ENCODE results near the gene SLC45A3.
A peak's percentile ranks its signal among the peaks of the same experiment; 100 is the strongest.
"Not testable (repeated sequence)": the region's sequence is repeated elsewhere in the genome, so short reads cannot be mapped to it uniquely, and the experiment has no call there.

Gene SLC45A3

GRCh38 chr1:205636138-205636530, 44.2 kb downstream of the SLC45A3 start:
- not testable (repeated sequence) for DNase-seq (ENCODE audit: low read depth in 2 of 2)

GRCh38 chr1:205633421-205633976, 46.8 kb downstream of the SLC45A3 start:
- no peak for DNase-seq (ENCODE audit: low read depth in 2 of 2)

- no peak for DNase-seq (ENCODE audit: low read depth in 2 of 2)
These were observed 47.6 kb downstream of the SLC45A3 start for GRCh38 chr1:205632669-205633169.

- DNase-seq (ENCODE audit: low read depth in 2 of 2): peak; percentile 99
These were observed 48.3 kb downstream of the SLC45A3 start, which contains the start of gene ELK4 for GRCh38 chr1:205631768-205632668. ELK4 (minus strand) TSS chr1:205632011; CDS start chr1:205623882, 8,129 bp downstream.

GRCh38 chr1:205631010-205631767, 49.1 kb downstream of the SLC45A3 start:
- DNase-seq (ENCODE audit: low read depth in 2 of 2): peak; percentile 44 to 52

GRCh38 chr1:205630651-205631009, 49.7 kb downstream of the SLC45A3 start:
- DNase-seq (ENCODE audit: low read depth in 2 of 2): no peak

- no peak for DNase-seq (ENCODE audit: low read depth in 2 of 2)
These were observed 50.1 kb downstream of the SLC45A3 start for GRCh38 chr1:205630241-205630640.

GRCh38 chr1:205629751-205630150, 50.6 kb downstream of the SLC45A3 start:
- no peak for DNase-seq (ENCODE audit: low read depth in 2 of 2)

GRCh38 chr1:205627956-205628355, 52.4 kb downstream of the SLC45A3 start:
- DNase-seq (ENCODE audit: low read depth in 2 of 2): no peak

- DNase-seq (ENCODE audit: low read depth in 2 of 2): no peak
These were observed 54.1 kb downstream of the SLC45A3 start for GRCh38 chr1:205626216-205626615.

GRCh38 chr1:205623646-205624045, 56.7 kb downstream of the SLC45A3 start:
- no peak for DNase-seq (ENCODE audit: low read depth in 2 of 2)

GRCh38 chr1:205620269-205620668, 60.0 kb downstream of the SLC45A3 start:
- no peak for DNase-seq (ENCODE audit: low read depth in 2 of 2)

- no peak for DNase-seq (ENCODE audit: low read depth in 2 of 2)
These were observed 60.9 kb downstream of the SLC45A3 start for GRCh38 chr1:205619376-205619775.

GRCh38 chr1:205616563-205617293, 63.6 kb downstream of the SLC45A3 start:
- DNase-seq (ENCODE audit: low read depth in 2 of 2): no peak

- DNase-seq (ENCODE audit: low read depth in 2 of 2): no peak
These were observed 64.5 kb downstream of the SLC45A3 start for GRCh38 chr1:205615789-205616188.

- no peak for DNase-seq (ENCODE audit: low read depth in 2 of 2)
These were observed 66.4 kb downstream of the SLC45A3 start for GRCh38 chr1:205613854-205614412.

GRCh38 chr1:205612556-205612955, 67.8 kb downstream of the SLC45A3 start:
- DNase-seq (ENCODE audit: low read depth in 2 of 2): no peak

GRCh38 chr1:205612104-205612503, 68.2 kb downstream of the SLC45A3 start:
- no peak for DNase-seq (ENCODE audit: low read depth in 2 of 2)

GRCh38 chr1:205610901-205611466, 69.3 kb downstream of the SLC45A3 start:
- DNase-seq (ENCODE audit: low read depth in 2 of 2): no peak

- no peak for DNase-seq (ENCODE audit: low read depth in 2 of 2)
These were observed 70.3 kb downstream of the SLC45A3 start for GRCh38 chr1:205610036-205610435.
